TTC549 (cell line): ENCODE results near the gene IRF3.

Experiments used
- FAIRE-seq: peaks from 2 replicates; lab custom pipeline; 2012; peaks lifted over from hg19 to GRCh38; lab: Jason Lieb, UNC

IRF3 gene

DNA sequence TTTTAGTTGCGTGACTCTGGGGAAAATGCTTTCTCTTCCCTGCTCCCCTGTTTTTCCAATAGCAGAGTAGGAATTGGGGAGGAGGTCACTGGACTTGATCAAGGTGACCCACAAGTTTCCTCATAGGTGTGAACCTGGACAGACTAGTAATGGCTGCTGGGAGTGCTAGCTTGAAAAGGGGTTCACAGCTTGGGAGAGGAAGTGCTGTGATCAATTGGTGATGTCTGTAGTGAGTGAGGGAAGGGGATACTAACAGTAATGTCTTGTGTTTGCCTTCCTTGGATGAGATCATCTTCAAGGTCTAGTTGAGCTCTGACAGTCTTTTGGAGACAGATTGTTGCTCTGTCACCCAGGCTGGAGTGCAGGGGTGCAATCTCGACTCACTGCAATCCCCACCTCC lies 1.8 kb upstream of the IRF3 start:
- FAIRE-seq = no peak

DNA sequence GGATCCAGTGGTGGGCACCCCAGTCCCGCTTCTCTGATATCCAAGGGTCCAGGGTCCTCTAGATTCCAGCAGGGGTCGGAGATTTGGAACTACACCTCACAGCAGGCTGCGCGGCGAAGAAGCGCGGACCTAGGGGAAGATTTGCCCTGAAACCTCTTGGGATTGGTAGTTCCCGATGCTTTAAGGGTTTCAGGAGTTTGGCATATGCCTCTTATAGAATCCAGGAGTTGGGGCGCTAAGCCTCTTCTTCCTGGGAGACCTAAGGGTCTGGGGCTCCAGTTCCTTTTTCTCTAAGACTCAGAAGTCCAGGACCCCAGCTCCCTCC lies 425 bp upstream of the IRF3 start:
- FAIRE-seq = no peak

DNA sequence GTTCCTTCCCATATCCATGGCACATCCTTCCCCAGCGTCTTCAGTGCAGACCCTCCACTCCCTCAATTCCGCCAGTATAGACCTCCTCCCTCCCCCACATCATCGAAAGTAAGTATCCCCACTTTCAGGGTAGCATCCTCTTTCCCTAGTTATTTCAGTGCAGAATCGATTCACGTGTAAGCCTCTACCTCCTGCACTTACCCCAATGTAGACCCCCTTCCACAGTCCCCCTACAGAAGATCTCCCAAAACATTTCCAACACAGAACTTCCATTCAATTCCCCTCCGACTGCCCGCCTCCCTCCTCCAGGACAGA lies 664 bp downstream of the IRF3 start:
- no peak for FAIRE-seq

DNA sequence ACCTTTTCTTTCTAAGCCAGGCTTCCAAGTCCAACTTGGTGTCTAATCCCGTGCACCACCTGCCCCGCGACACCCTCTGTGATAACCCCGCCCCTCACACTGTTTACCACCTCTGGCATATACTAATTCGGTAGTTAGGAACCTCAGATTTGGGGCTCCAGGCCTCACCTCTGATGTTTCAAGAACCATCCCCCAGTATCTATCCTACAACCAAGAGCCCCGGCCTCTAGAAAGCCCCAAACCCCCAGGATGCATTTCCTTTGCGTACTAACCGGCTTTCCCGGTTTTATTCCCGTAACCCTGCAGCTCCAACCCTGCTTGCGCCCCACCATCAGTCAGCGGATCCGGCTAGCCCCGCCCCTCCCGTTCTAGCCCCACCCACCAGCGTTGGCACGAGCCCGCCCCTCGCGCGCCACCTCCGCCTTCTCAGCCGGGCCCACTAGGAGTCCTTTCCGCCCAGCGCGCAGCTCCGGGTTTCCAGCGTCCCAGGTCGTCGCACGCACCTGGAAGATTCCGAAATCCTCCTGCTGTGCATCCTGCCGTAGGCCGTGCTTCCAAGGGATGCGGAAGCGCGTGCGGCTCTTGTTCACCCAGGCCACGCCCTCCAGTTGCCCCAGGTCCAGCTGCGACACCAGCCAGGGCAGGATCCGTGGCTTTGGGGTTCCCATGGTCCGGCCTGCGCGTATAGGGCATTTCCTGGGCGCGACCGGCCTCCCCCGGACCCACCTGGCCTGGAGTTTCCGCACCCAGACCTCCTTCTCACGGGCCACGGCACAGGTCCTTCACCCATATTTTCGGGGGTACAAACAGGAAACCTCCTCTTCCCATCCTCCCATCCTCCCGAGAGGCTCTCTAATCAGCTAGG lies 1.3 kb downstream of the IRF3 start:
- FAIRE-seq = no peak

DNA sequence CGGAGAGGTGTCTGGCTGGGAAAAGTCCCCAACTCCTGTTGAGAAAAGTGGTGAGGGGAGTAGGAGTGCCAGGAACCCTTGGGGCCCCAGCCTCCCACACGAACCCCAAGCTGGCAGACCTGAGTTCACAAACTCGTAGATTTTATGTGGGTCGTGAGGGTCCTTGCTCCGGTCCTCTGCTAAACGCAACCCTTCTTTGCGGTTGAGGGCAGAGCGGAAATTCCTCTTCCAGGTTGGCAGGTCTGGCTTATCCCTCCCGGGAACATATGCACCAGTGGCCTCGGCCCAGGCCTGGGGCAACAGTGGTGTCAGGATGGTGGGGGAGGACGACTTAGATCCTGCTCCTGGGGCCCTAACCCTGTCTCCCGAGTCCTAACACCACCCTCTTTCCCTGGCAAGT lies 2.4 kb downstream of the IRF3 start:
- FAIRE-seq = no peak

DNA sequence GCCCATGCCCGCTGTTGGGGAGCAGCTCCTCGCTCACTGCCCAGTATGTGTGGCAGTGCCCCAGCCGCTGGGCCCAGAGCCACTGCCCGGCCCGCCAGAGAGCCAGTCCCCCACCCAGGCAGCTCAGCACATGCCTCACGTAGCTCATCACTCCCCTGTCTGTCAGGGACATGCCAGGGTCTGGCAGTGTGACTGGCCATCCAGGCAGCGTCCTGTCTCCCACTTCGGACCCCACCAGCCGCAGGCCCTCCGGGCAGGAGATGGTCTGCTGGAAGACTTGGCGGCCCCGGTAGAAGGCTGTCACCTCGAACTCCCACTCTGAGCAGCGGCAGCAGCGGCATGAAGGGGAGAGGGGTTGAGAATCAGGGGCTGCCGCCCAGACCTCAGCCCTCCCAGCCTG lies 3.6 kb downstream of the IRF3 start:
- no peak for FAIRE-seq

DNA sequence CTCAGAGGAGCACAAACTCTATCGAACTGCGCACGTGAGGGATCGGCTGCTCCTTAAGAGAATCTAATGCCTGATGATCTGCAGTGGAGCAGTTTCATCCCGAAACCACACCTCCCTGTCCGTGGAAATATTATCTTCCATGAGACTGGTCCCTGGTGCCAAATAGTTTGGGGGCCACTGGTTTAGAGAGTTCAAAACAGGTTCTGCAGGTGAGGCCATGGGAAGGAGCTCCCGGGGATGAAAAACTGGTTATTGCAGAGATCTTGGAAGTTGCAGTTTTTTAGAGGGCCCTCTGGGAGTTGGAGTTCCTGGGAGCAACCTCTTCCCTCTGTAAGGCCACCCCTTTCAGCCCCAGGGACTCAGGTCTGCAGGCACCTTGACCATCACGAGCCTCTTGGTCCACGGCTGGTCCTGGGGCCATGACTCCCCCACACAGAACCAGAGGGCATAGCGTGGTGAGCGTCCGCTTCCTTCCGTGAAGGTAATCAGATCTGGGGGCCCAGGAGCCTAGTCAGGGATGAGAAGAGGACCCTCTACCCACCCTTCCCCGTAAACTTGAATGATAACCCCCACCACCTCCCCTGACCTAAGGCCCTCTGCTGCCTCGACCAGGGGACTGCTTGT lies 5.2 kb downstream of the IRF3 start:
- no peak for FAIRE-seq

DNA sequence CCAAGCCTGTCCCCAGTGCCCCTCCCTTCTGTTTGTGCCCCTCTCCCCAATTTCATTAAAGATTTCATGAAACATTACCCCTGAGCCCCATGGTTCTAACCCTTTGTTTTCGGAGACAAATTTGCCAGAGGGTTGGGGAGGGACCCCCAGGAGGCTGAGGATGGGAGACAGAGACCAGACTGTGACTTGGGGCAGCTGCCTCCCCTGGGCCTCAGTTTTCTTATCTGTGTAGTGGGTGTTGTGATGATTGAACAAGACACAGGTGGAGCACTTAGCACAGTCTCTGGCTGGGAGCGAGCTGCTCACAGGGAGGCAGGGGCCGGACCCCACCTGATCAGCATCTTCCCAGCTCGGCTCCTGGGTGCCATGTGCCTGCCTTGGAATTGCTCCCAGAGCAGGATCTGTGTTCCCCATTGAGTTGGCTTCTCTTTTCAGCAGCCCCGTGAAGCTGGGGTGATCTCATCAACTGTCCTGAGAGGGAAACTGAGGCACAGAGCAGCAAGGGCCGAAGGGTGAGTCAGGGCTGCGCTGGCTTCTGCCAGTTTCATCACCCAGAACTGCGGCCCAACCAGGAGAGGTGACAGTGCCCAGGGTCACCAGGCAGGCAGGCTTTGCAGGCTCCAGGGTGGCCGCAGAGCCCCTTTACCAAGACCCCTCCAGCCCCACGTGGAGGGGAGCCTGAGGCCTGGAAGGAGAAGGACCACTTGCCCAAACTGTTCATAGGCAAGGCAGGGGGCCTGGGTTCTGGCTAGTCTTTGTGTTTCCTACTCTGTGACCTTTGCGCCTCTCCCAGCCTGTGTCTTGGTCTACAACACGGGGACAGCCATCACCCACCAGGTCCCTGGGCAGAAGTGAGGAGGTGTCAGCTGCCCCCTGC lies 6.9 kb downstream of the IRF3 start:
- no peak for FAIRE-seq

DNA sequence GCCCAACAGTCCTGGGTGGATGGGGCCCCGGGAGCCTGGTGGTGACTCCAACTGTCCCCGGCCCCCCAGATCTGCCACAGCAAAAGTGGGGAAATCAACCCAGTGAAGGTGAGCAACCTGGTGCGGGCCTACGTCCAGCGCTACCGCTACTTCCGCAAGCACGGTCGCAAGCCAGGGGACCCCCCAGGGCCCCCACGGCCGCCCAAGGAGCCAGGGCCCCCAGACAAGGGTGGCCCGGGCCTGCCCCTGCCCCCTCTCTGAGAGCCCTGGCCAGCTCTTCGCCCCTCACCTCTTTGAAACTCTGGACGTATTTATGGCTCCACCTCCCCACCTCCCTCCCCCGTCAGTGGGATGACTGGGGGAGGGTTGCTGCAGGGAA lies 7.5 kb downstream of the IRF3 start:
- FAIRE-seq = no peak

DNA sequence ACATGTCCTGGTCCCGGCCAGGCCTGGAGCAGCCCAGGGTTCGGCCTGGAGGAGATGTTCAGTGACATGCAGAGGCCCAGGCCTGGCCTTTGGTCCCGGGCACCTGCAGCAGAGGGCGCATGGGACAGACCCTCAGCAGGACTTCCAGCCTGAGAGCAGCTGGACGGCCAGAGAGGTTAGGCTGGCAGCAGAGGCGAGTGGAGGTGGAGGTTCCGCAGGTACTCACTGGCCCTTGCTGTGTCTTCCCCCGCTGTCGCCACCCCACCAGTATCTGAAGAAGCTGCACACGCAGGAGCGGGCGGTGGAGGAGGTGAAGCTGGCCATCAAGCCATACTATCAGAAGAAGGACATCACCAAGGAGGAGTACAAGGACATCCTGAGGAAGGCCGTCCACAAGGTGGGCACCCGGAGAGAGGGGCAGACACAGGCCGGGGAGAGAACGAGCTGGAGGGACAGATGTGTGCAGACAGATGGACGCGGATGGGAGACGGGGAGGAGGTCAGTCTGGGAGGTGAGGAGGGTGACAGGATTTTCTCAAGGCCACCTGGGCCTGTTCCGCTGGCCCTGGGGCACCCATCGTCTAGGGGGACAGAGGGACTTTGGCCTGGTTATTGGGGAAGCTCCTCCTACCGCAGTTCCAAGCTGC lies 8.0 kb downstream of the IRF3 start:
- no peak for FAIRE-seq

DNA sequence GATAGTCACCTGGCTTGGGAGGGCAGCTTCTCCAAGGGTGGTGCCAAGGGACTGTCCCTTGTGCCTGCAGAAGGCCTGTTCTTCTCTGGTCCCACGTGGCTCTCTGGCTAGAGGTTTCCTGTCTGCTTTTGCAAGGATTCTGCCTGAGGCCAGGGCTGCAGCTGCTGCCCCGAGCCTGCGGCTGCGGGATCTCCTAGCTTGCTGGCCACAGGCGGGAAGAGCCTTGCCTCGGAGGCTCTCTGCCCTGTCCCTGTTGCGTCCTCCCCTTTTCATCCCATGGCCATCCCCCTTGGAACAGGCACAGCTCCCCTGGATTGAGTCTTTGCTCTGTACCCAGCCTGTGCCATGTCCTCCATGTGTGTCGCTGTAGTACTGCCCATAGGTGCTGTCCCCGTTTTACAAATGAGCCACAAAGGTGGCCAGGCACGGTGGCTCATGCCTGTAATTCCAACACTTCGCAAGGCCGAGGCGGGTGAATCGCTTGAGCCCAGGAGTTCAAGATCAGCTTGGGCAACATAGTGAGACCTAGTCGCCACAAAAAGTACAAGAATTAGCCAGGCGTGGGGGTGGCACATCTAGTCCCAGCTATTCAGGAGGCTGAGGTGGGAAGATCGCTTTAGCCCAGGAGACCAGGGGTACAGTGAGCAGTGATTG lies 9.1 kb downstream of the IRF3 start:
- no peak for FAIRE-seq

DNA sequence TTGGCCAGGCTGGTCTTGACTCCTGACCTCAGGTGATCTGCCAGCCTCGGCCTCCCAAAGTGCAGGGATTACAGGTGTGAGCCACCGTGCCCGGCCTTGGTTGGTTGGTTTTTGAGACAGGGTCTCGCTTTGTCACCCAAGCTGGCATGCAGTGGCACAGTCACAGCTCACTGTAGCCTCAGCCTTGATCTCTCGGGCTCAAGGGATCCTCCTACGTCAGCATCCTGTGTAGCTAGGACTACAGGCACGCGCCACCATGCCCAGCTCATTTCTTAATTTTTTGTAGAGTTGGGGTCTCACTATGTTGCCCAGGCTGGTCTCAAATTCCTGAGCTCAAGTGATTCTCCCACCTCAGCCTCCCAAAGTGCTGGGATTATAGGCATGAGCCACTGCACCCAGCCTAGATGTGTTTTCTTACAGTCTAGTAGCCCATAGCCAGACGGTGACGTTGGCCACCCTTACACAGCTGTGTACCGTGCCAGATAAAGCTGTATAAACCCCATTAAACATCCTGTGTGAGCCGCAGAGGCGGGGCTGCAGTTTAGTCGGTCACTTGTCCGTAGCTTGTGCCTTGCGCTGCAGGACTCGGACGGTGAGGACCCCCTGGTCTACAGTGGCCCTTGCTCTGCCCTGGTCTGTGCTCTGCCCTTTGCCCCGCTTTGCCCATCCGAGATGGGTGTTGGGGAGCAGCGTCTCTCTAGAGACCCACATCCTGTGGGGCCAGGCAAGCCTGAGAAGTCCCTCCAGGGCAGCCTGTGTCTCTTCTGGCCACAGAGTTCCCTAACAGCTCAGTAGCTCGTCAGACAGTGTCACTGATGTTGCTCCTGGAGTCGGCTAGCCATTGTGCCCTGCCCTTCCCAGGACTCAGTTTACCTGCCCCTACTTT lies 9.8 kb downstream of the IRF3 start:
- FAIRE-seq = no peak

DNA sequence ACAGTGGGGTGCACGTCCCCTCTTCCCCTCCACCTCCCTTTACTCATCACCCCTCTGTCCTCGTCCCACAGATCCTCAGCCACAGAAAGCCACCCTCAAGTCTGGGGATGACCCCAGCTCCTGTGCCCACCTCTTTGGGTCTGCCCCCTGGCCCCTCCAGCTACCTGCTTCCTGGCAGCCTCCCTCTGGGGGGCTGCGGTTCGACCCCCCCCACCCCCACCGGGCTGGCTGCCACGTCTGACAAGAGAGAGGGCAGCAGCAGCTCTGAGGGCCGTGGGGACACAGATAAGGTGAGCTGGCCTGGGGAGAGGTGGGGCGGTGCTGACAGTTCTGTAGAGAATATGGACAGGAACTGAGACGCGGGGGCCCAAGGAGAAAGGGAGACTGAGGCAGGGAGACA lies 11.1 kb downstream of the IRF3 start:
- no peak for FAIRE-seq

DNA sequence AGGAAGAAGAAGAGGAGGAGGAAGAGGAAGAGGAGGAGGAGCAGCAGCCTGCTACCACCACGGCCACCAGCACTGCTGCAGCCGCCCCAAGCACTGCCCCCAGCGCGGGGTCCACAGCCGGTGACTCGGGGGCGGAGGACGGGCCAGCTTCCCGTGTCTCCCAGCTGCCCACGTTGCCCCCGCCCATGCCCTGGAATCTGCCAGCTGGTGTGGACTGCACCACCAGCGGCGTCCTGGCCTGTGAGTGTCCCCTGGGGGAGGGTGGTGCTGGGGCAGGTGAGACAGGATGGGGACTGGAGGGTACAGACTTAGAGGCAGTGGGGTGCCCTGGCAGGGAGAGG lies 12.2 kb downstream of the IRF3 start:
- no peak for FAIRE-seq

DNA sequence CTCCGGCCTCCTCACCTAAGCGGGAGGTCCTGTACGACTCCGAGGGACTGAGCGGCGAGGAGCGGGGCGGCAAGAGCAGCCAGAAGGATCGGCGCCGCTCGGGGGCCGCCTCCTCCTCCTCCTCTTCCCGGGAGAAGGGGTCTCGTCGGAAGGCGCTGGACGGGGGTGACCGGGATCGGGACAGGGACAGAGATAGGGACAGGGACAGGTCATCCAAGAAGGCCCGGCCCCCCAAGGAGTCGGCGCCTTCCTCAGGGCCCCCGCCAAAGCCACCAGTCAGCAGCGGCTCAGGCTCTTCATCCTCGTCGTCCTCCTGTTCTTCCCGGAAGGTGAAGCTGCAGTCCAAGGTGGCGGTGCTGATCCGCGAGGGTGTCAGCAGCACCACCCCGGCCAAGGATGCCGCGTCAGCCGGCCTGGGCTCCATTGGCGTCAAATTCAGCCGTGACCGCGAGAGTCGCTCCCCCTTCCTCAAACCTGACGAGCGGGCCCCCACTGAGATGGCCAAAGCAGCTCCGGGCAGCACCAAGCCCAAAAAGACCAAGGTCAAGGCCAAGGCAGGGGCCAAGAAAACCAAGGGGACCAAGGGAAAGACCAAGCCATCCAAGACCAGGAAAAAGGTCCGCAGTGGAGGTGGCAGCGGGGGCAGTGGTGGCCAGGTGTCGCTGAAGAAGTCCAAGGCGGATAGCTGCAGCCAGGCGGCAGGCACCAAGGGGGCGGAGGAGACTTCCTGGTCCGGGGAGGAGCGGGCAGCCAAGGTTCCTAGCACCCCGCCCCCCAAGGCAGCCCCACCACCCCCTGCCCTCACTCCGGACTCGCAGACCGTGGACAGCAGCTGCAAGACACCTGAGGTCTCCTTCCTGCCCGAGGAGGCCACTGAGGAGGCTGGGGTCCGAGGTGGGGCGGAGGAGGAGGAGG lies 12.8 kb downstream of the IRF3 start:
- no peak for FAIRE-seq

DNA sequence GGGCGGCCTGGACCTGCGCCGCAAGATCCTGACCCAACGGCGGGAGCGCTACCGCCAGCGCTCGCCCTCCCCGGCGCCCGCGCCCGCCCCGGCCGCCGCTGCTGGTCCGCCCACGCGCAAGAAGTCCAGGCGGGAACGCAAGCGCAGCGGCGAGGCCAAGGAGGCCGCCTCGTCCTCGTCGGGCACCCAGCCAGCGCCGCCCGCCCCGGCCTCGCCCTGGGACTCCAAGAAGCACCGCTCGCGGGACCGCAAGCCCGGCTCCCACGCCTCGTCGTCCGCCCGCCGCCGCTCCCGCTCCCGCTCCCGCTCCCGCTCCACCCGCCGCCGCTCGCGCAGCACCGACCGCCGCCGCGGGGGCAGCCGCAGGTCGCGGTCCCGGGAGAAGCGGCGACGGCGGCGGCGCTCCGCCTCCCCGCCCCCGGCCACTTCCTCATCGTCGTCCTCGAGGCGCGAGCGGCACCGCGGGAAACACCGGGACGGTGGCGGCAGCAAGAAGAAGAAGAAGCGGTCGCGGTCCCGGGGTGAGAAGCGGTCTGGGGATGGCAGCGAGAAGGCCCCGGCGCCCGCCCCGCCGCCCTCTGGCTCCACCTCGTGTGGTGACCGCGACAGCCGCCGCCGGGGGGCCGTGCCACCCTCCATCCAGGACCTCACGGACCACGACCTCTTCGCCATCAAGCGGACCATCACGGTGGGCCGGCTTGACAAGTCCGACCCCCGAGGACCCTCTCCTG lies 13.7 kb downstream of the IRF3 start:
- no peak for FAIRE-seq

DNA sequence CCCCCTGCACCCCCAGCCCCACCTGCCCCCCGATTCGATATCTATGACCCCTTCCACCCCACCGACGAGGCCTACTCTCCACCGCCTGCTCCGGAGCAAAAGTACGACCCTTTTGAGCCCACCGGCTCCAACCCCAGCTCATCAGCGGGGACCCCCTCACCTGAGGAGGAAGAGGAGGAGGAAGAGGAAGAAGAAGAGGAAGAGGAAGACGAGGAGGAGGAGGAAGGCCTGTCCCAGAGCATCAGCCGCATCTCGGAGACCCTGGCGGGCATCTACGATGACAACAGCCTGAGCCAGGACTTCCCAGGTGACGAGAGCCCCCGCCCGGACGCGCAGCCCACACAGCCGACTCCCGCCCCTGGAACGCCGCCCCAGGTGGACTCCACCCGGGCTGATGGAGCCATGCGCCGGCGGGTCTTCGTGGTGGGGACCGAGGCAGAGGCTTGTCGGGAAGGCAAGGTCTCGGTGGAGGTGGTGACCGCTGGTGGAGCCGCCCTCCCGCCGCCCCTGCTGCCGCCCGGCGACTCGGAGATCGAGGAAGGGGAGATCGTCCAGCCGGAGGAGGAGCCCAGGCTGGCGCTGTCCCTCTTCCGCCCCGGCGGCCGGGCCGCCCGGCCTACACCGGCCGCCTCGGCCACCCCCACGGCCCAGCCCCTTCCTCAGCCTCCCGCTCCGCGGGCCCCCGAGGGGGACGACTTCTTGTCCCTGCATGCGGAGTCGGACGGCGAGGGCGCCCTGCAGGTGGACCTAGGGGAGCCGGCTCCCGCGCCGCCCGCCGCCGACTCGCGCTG lies 14.4 kb downstream of the IRF3 start:
- no peak for FAIRE-seq

DNA sequence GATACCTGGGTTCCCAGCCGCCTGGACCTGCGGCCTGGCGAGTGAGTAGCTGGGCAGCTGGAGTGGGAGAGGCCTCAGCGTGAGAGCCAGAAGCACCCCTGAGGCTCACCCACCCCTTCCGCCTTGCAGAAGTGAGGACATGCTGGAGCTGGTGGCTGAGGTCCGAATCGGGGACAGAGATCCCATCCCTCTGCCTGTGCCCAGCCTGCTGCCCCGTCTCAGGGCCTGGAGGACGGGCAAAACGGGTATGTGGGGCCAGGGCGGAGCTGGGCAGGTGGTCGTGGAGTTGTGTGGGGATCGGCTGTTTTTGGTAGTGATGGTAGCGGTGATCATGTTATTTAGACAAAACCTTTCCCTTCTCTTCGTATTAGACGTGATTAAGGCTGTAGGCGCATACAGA lies 19.1 kb downstream of the IRF3 start:
- no peak for FAIRE-seq

DNA sequence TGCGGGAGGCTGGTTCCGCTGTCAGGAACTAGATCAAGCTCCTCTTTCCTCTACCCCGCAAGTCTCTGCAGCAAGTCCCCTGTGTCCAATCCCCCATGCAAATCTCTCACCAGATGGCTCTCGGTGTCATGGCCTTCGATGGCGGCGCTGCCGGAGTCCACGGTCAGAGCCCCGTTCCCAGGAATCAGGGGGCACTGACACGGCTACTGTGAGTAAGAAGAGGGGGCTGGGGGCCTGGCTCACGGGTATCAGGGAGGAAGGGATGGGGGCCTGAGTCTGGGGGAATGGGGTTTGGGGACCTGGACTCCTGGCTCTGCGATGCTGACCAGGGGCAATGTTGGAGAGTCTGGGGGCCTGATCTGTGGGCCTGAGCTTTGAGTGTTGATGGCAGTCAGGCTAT lies 19.7 kb downstream of the IRF3 start:
- FAIRE-seq = no peak
